Activated naive CD4-positive, alpha-beta T cell treated with anti-CD3 and anti-CD28 coated beads for 36 hours (primary cell): ENCODE results near the gene MACROD2. TPM values are rescaled to one million over a fixed set of nuclear protein-coding genes. Genes with fewer than 3 reads are reported as not detected.
"Not testable (repeated sequence)": the region's sequence is repeated elsewhere in the genome, so short reads cannot be mapped to it uniquely, and the experiment has no call there.

ENCODE experiments used
- CTCF ChIA-PET: fragments of 350-600 bp; sonication (Branson Sonifier 250); formaldehyde crosslinking; loops from one replicate; lab custom pipeline; 2021; ENCODE audit warnings: antibody characterized with exemption; lab: Charles Lee
- DNase-seq: peaks from one replicate; pipeline ENCODE4 v3.0.0-alpha.2; 2020
- H3K27ac Mint-ChIP-seq: one replicate; pipeline ENCODE4 v1.8.0; 2021; ENCODE audit warnings: mild to moderate bottlenecking, mixed read lengths
- H3K27me3 Mint-ChIP-seq: one replicate; pipeline ENCODE4 v1.8.0; 2021; ENCODE audit warnings: low read depth, mixed read lengths
- H3K36me3 Mint-ChIP-seq: one replicate; pipeline ENCODE4 v1.8.0; 2021; ENCODE audit warnings: low read depth, mixed read lengths
- H3K4me1 Mint-ChIP-seq: one replicate; pipeline ENCODE4 v1.8.0; 2021; ENCODE audit warnings: low read depth, mixed read lengths
- H3K4me3 Mint-ChIP-seq: one replicate; pipeline ENCODE4 v1.8.0; 2021; ENCODE audit warnings: mild to moderate bottlenecking, moderate library complexity, mixed read lengths
- H3K9me3 Mint-ChIP-seq: one replicate; pipeline ENCODE4 v1.8.0; 2021; ENCODE audit warnings: mixed read lengths
- intact Hi-C: fragments of 100-400 bp; cut with micrococcal nuclease; formaldehyde crosslinking; loops from one replicate; pipeline ENCODE4 v1.15.1; 2023
- total RNA-seq, 2 experiments: library from RNA; stranded (reverse); gene quantifications; one replicate each; pipeline ENCODE4 v1.2.3, GENCODE V29; 2021

Gene MACROD2
- total RNA-seq, 2 experiments from 2014 or later = not detected

GRCh38 chr20:15364781-15365180 is 1369.5 kb downstream of the MACROD2 start:
- no peak for DNase-seq
- Mint-ChIP-seq H3K27me3 (no peaks in the 10 kb centered on the region), H3K9me3 (peaks cover 2% of the 10 kb centered on the region), H3K36me3 (no peaks in the 10 kb centered on the region), H3K4me1 (no peaks in the 10 kb centered on the region), H3K27ac (no peak overlapping the region), H3K4me3 (no peak overlapping the region)
- CTCF ChIA-PET = no interaction called here
- intact Hi-C loops = no loop called here

- DNase-seq = no peak
- Mint-ChIP-seq H3K4me1 (no peaks in the 10 kb centered on the region), H3K27ac (no peak overlapping the region), H3K27me3 (no peaks in the 10 kb centered on the region), H3K9me3 (peaks cover 3% of the 10 kb centered on the region), H3K4me3 (no peak overlapping the region), H3K36me3 (no peaks in the 10 kb centered on the region)
- intact Hi-C loops = no loop called here
- CTCF ChIA-PET = no interaction called here
Observed at GRCh38 chr20:15370370-15370769, 1375.1 kb downstream of the MACROD2 start.

GRCh38 chr20:15374682-15375081 is 1379.4 kb downstream of the MACROD2 start:
- Mint-ChIP-seq H3K27me3 (no peaks in the 10 kb centered on the region), H3K36me3 (no peaks in the 10 kb centered on the region), H3K27ac (no peak overlapping the region), H3K4me3 (no peak overlapping the region), H3K9me3 (peaks cover 5% of the 10 kb centered on the region), H3K4me1 (no peaks in the 10 kb centered on the region)
- CTCF ChIA-PET = no interaction called here
- intact Hi-C loops = no loop called here
- DNase-seq = no peak

- peaks cover 2% of the 10 kb centered on the region for H3K27me3 Mint-ChIP-seq
- CTCF ChIA-PET = no interaction called here
- DNase-seq = no peak
- no peak overlapping the region for H3K27ac Mint-ChIP-seq
- H3K36me3 Mint-ChIP-seq = no peaks in the 10 kb centered on the region
- intact Hi-C loops = no loop called here
- no peaks in the 10 kb centered on the region for H3K4me1 Mint-ChIP-seq
- peaks cover 5% of the 10 kb centered on the region for H3K9me3 Mint-ChIP-seq
- no peak overlapping the region for H3K4me3 Mint-ChIP-seq
Observed at GRCh38 chr20:15375836-15376235, 1380.5 kb downstream of the MACROD2 start.

GRCh38 chr20:15377603-15378002 is 1382.3 kb downstream of the MACROD2 start:
- CTCF ChIA-PET = interaction anchor here (0.6 kb wide), 1 partner anchor 1426 kb away, joined by 3 read pairs; no protein-coding TSS in a partner anchor
- H3K4me1 Mint-ChIP-seq, intact Hi-C loops, H3K4me3 Mint-ChIP-seq, H3K36me3 Mint-ChIP-seq, H3K27ac Mint-ChIP-seq, DNase-seq, H3K27me3 Mint-ChIP-seq, H3K9me3 Mint-ChIP-seq: not testable (repeated sequence)

GRCh38 chr20:15378151-15378550 is 1382.8 kb downstream of the MACROD2 start:
- Mint-ChIP-seq H3K27me3 (peaks cover 2% of the 10 kb centered on the region), H3K9me3 (peaks cover 7% of the 10 kb centered on the region), H3K27ac (no peak overlapping the region), H3K4me3 (no peak overlapping the region), H3K4me1 (no peaks in the 10 kb centered on the region), H3K36me3 (no peaks in the 10 kb centered on the region)
- DNase-seq = no peak
- CTCF ChIA-PET = interaction anchor here (0.6 kb wide), 1 partner anchor 1427 kb away, joined by 3 read pairs; no protein-coding TSS in a partner anchor
- intact Hi-C loops = no loop called here

GRCh38 chr20:15379681-15380296 is 1384.5 kb downstream of the MACROD2 start:
- Mint-ChIP-seq H3K27me3 (peaks cover 2% of the 10 kb centered on the region), H3K27ac (no peak overlapping the region), H3K9me3 (peaks cover 4% of the 10 kb centered on the region), H3K4me1 (no peaks in the 10 kb centered on the region), H3K4me3 (no peak overlapping the region), H3K36me3 (no peaks in the 10 kb centered on the region)
- intact Hi-C loops = no loop called here
- CTCF ChIA-PET = no interaction called here
- DNase-seq = no peak

- H3K9me3 Mint-ChIP-seq = peaks cover 4% of the 10 kb centered on the region
Observed at GRCh38 chr20:15380770-15381169, 1385.5 kb downstream of the MACROD2 start.

GRCh38 chr20:15387228-15387627 is 1391.9 kb downstream of the MACROD2 start:
- intact Hi-C loops = no loop called here
- DNase-seq = no peak
- CTCF ChIA-PET = no interaction called here
- no peaks in the 10 kb centered on the region for H3K36me3 Mint-ChIP-seq
- H3K4me3 Mint-ChIP-seq = no peak overlapping the region
- H3K27me3 Mint-ChIP-seq = no peaks in the 10 kb centered on the region
- no peaks in the 10 kb centered on the region for H3K4me1 Mint-ChIP-seq
- H3K9me3 Mint-ChIP-seq = peaks cover 6% of the 10 kb centered on the region
- H3K27ac Mint-ChIP-seq = no peak overlapping the region

More at GRCh38 chr20:15380770-15381169, 1385.5 kb downstream of the MACROD2 start:
- DNase-seq = no peak
- no peaks in the 10 kb centered on the region for H3K4me1 Mint-ChIP-seq
- no peak overlapping the region for H3K4me3 Mint-ChIP-seq
- intact Hi-C loops = no loop called here
- peaks cover 2% of the 10 kb centered on the region for H3K27me3 Mint-ChIP-seq
- CTCF ChIA-PET = no interaction called here
- H3K27ac Mint-ChIP-seq = no peak overlapping the region
- H3K36me3 Mint-ChIP-seq = no peaks in the 10 kb centered on the region

GRCh38 chr20:15395457-15395856 is 1400.1 kb downstream of the MACROD2 start:
- Mint-ChIP-seq H3K27me3 (no peaks in the 10 kb centered on the region), H3K27ac (no peak overlapping the region), H3K4me3 (no peak overlapping the region), H3K4me1 (no peaks in the 10 kb centered on the region), H3K9me3 (peaks cover 6% of the 10 kb centered on the region), H3K36me3 (no peaks in the 10 kb centered on the region)
- CTCF ChIA-PET = no interaction called here
- no peak for DNase-seq
- intact Hi-C loops = no loop called here

GRCh38 chr20:15396026-15396425 is 1400.7 kb downstream of the MACROD2 start:
- H3K9me3 Mint-ChIP-seq = peaks cover 8% of the 10 kb centered on the region
- no peaks in the 10 kb centered on the region for H3K4me1 Mint-ChIP-seq
- CTCF ChIA-PET = no interaction called here
- no peaks in the 10 kb centered on the region for H3K27me3 Mint-ChIP-seq
- no peak overlapping the region for H3K4me3 Mint-ChIP-seq
- intact Hi-C loops = no loop called here
- H3K36me3 Mint-ChIP-seq = no peaks in the 10 kb centered on the region
- no peak overlapping the region for H3K27ac Mint-ChIP-seq
- no peak for DNase-seq

GRCh38 chr20:15396900-15397299 is 1401.6 kb downstream of the MACROD2 start:
- H3K27me3 Mint-ChIP-seq = no peaks in the 10 kb centered on the region
- no peak overlapping the region for H3K4me3 Mint-ChIP-seq
- intact Hi-C loops = no loop called here
- no peak overlapping the region for H3K27ac Mint-ChIP-seq
- DNase-seq = no peak
- CTCF ChIA-PET = interaction anchor here (0.6 kb wide), 1 partner anchor 816 kb away, joined by 3 read pairs; no protein-coding TSS in a partner anchor
- no peaks in the 10 kb centered on the region for H3K36me3 Mint-ChIP-seq
- H3K4me1 Mint-ChIP-seq = no peaks in the 10 kb centered on the region
- peaks cover 8% of the 10 kb centered on the region for H3K9me3 Mint-ChIP-seq

GRCh38 chr20:15399781-15400180 is 1404.5 kb downstream of the MACROD2 start:
- H3K4me1 Mint-ChIP-seq = no peaks in the 10 kb centered on the region
- H3K36me3 Mint-ChIP-seq = no peaks in the 10 kb centered on the region
- no peaks in the 10 kb centered on the region for H3K27me3 Mint-ChIP-seq
- H3K27ac Mint-ChIP-seq = no peak overlapping the region
- peaks cover 4% of the 10 kb centered on the region for H3K9me3 Mint-ChIP-seq
- intact Hi-C loops = no loop called here
- CTCF ChIA-PET = no interaction called here
- H3K4me3 Mint-ChIP-seq = no peak overlapping the region
- no peak for DNase-seq
